H9 (cell line): ENCODE results near the gene HMCN1. TPM values are rescaled to one million over a fixed set of nuclear protein-coding genes. Genes with fewer than 3 reads are reported as not detected.

ENCODE experiments used
- DNase-seq: peaks from one replicate; pipeline ENCODE4 v3.0.0-alpha.2; 2017
- H2AFZ ChIP-seq: one replicate; pipeline ENCODE4 v1.6.1; 2013; ENCODE audit warnings: mild to moderate bottlenecking, low read length, control low read depth, moderate library complexity
- H2AK5ac ChIP-seq: 2 replicates; pipeline ENCODE4 v1.6.1; 2013; ENCODE audit warnings: low read length, control low read depth, mixed read lengths; ENCODE audit not compliant: insufficient read length
- H2BK120ac ChIP-seq: one replicate; pipeline ENCODE4 v1.6.1; 2013; ENCODE audit warnings: low read depth, mild to moderate bottlenecking, low read length, control low read depth, inconsistent platforms; ENCODE audit not compliant: poor library complexity, severe bottlenecking
- H2BK12ac ChIP-seq: 2 replicates; pipeline ENCODE4 v1.6.1; 2013; ENCODE audit warnings: low read length, control low read depth, mixed read lengths, low read depth; ENCODE audit not compliant: insufficient read length
- H2BK15ac ChIP-seq: 2 replicates; pipeline ENCODE4 v1.6.1; 2013; ENCODE audit warnings: low read depth, low read length, control low read depth
- H2BK20ac ChIP-seq: one replicate; pipeline ENCODE4 v1.6.1; 2013; ENCODE audit warnings: low read depth, mild to moderate bottlenecking, low read length, control low read depth, inconsistent platforms; ENCODE audit not compliant: poor library complexity, severe bottlenecking
- H2BK5ac ChIP-seq: 2 replicates; pipeline ENCODE4 v1.6.1; 2013; ENCODE audit warnings: low read length, control low read depth, mixed read lengths; ENCODE audit not compliant: insufficient read length
- H3K14ac ChIP-seq: 2 replicates; pipeline ENCODE4 v1.6.1; 2013; ENCODE audit warnings: low read length, control low read depth; ENCODE audit not compliant: insufficient read depth
- H3K18ac ChIP-seq: 2 replicates; pipeline ENCODE4 v1.6.1; 2013; ENCODE audit warnings: low read depth, mild to moderate bottlenecking, mixed read lengths, low read length, control low read depth; ENCODE audit not compliant: insufficient read length
- H3K23ac ChIP-seq: 2 replicates; pipeline ENCODE4 v1.6.1; 2013; ENCODE audit warnings: low read length, control low read depth, mixed read lengths, low read depth; ENCODE audit not compliant: insufficient read length
- H3K23me2 ChIP-seq: 2 replicates; pipeline ENCODE4 v1.6.1; 2013; ENCODE audit warnings: low read depth, mild to moderate bottlenecking, mixed read lengths, low read length, control low read depth; ENCODE audit not compliant: insufficient read length, poor library complexity, severe bottlenecking
- H3K27ac ChIP-seq: 2 replicates; pipeline ENCODE4 v1.5.1; 2013; ENCODE audit warnings: low read length, control low read depth, mixed read lengths, low read depth; ENCODE audit not compliant: insufficient read length
- H3K27me3 ChIP-seq: 2 replicates; pipeline ENCODE4 v1.6.1; 2013; ENCODE audit warnings: low read length, control low read depth, inconsistent platforms; ENCODE audit not compliant: insufficient read depth
- H3K4ac ChIP-seq: 2 replicates; pipeline ENCODE4 v1.6.1; 2013; ENCODE audit warnings: low read depth, mild to moderate bottlenecking, control low read depth, inconsistent platforms, low read length, moderate library complexity
- H3K4me1 ChIP-seq: 2 replicates; pipeline ENCODE4 v1.6.1; 2013; ENCODE audit warnings: low read length, control low read depth, inconsistent platforms; ENCODE audit not compliant: insufficient read depth
- H3K4me2 ChIP-seq: 2 replicates; pipeline ENCODE4 v1.6.1; 2013; ENCODE audit warnings: low read length, control low read depth, mixed read lengths; ENCODE audit not compliant: insufficient read length, insufficient read depth
- H3K56ac ChIP-seq: 2 replicates; pipeline ENCODE4 v1.6.1; 2013; ENCODE audit warnings: low read depth, mild to moderate bottlenecking, mixed read lengths, low read length, control low read depth; ENCODE audit not compliant: insufficient read length
- H3K79me1 ChIP-seq: 2 replicates; pipeline ENCODE4 v1.6.1; 2013; ENCODE audit warnings: low read depth, mild to moderate bottlenecking, moderate library complexity, low read length, control low read depth, inconsistent platforms; ENCODE audit not compliant: insufficient read depth, poor library complexity, severe bottlenecking
- H3K79me2 ChIP-seq: 2 replicates; pipeline ENCODE4 v1.6.1; 2013; ENCODE audit warnings: low read length, control low read depth, inconsistent platforms; ENCODE audit not compliant: insufficient read depth
- H3K9ac ChIP-seq: 2 replicates; pipeline ENCODE4 v1.6.1; 2013; ENCODE audit warnings: low read length, control low read depth, mixed read lengths; ENCODE audit not compliant: insufficient read length; ENCODE audit errors: extremely low read depth
- H3K9me3 ChIP-seq: one replicate; pipeline ENCODE4 v1.6.1; 2013; ENCODE audit warnings: low read depth, low read length, inconsistent platforms; ENCODE audit not compliant: control insufficient read depth
- H3T11ph ChIP-seq: one replicate; pipeline ENCODE4 v1.6.1; 2013; ENCODE audit warnings: mild to moderate bottlenecking, low read length, control low read depth, inconsistent platforms
- H4K20me1 ChIP-seq: one replicate; pipeline ENCODE4 v1.6.1; 2013; ENCODE audit not compliant: control insufficient read depth, insufficient read length, insufficient read depth
- H4K5ac ChIP-seq: 2 replicates; pipeline ENCODE4 v1.6.1; 2013; ENCODE audit warnings: low read depth, mild to moderate bottlenecking, mixed read lengths, low read length, control low read depth; ENCODE audit not compliant: insufficient read length
- H4K8ac ChIP-seq: replicated peaks from 2 replicates; pipeline ENCODE4 v1.6.1; 2013; ENCODE audit warnings: low read length, control low read depth, mixed read lengths, low read depth; ENCODE audit not compliant: insufficient read length
- H4K91ac ChIP-seq: 2 replicates; pipeline ENCODE4 v1.6.1; 2013; ENCODE audit warnings: low read depth, mild to moderate bottlenecking, moderate library complexity, mixed read lengths, low read length, control low read depth; ENCODE audit not compliant: insufficient read length
- H3K27ac Mint-ChIP-seq, 3 experiments: 2 replicates in 2 of 3; 3 replicates in 1 of 3; pipeline ENCODE4 v1.8.0; 2020 to 2021; ENCODE audit warnings: mixed read lengths in 3 of 3, mild to moderate bottlenecking in 1 of 3, moderate library complexity in 1 of 3
- H3K27me3 Mint-ChIP-seq: 2 replicates; pipeline ENCODE4 v1.8.0; 2021; ENCODE audit warnings: low read depth, mild to moderate bottlenecking, moderate library complexity, mixed read lengths
- H3K36me3 Mint-ChIP-seq, 3 experiments: 2 replicates in 2 of 3; 3 replicates in 1 of 3; pipeline ENCODE4 v1.8.0; 2020 to 2021; ENCODE audit warnings: low read depth in 3 of 3, mixed read lengths in 3 of 3; ENCODE audit not compliant: insufficient read depth in 1 of 3
- H3K4me1 Mint-ChIP-seq, 2 experiments: 2 replicates each; pipeline ENCODE4 v1.8.0; 2020; ENCODE audit warnings: mixed read lengths in 2 of 2
- H3K4me3 Mint-ChIP-seq, 2 experiments: 2 replicates in 1 of 2; 3 replicates in 1 of 2; pipeline ENCODE4 v1.8.0; 2020 to 2021; ENCODE audit warnings: mild to moderate bottlenecking in 2 of 2, mixed read lengths in 2 of 2, moderate library complexity in 1 of 2
- H3K9me3 Mint-ChIP-seq, 2 experiments: 2 replicates in 1 of 2; 3 replicates in 1 of 2; pipeline ENCODE4 v1.8.0; 2020; ENCODE audit warnings: mild to moderate bottlenecking in 2 of 2, mixed read lengths in 2 of 2, moderate library complexity in 1 of 2
- CTCF ChIP-seq: fragments of 200-600 bp; sonication (generic); conservative IDR thresholded peaks from 3 replicates; pipeline ENCODE4 v1.8.0; 2021; ENCODE audit warnings: antibody characterized with exemption, mild to moderate bottlenecking
- WGBS: extraction: QIAGEN DNeasy Blood & Tissue Kit; methylation state at CpG from one replicate; pipeline ENCODE4 v1.1.7; 2013; ENCODE audit warnings: missing lambda C conversion rate, low lambda C conversion rate, mixed read lengths; ENCODE audit not compliant: insufficient read length; ENCODE audit errors: extremely low coverage; 5-methylcytosine and 5-hydroxymethylcytosine counted together
- total RNA-seq: library from RNA; stranded (reverse); gene quantifications from 2 replicates; pipeline ENCODE4 v1.2.1, GENCODE V29; 2021

HMCN1 gene
- total RNA-seq, 1 experiment from 2014 or later, result 3.3 TPM

GRCh38 chr1:186191511-186191910, 457.3 kb downstream of the HMCN1 start:
- H3K36me3 Mint-ChIP-seq, result no peaks in the 10 kb centered on the region
- no CpG with 5 or more reads among the region's 2 CpGs for WGBS
- no peaks in the 10 kb centered on the region for H3K9me3 ChIP-seq
- no peak overlapping the region for H3K27ac ChIP-seq
- H2BK5ac ChIP-seq, result no peak overlapping the region
- H3K9me3 Mint-ChIP-seq, result no peaks in the 10 kb centered on the region; a peak in 1 of 5 replicates
- no peak overlapping the region for H2AFZ ChIP-seq
- no peak for DNase-seq
- no peaks in the 10 kb centered on the region for H3K79me2 ChIP-seq
- no peak overlapping the region for H2BK12ac ChIP-seq
- H3K4me2 ChIP-seq, result no peak overlapping the region
- TF ChIP-seq CTCF, result no peak
- H3K4me1 Mint-ChIP-seq, result no peaks in the 10 kb centered on the region
- H3K27ac Mint-ChIP-seq, result no peak overlapping the region
- no peaks in the 10 kb centered on the region for H4K20me1 ChIP-seq
- H2AK5ac ChIP-seq, result no peak overlapping the region
- H3K9ac ChIP-seq, result no peak overlapping the region
- no peaks in the 10 kb centered on the region for H3K79me1 ChIP-seq
- no peak overlapping the region for H2BK15ac ChIP-seq
- H4K91ac ChIP-seq, result no peak overlapping the region
- no peak overlapping the region for H3T11ph ChIP-seq
- H3K27me3 Mint-ChIP-seq, result no peaks in the 10 kb centered on the region
- peaks cover 2% of the 10 kb centered on the region; the same call in 1 of the 2 replicates for H3K4me1 ChIP-seq
- no peak overlapping the region for H4K5ac ChIP-seq
- H3K18ac ChIP-seq, result no peak overlapping the region
- H3K4me3 Mint-ChIP-seq, result no peak overlapping the region
- H2BK120ac ChIP-seq, result no peak overlapping the region
- H3K56ac ChIP-seq, result no peak overlapping the region
- H2BK20ac ChIP-seq, result no peak overlapping the region
- H4K8ac ChIP-seq, result no peak overlapping the region
- H3K23ac ChIP-seq, result no peak overlapping the region
- no peak overlapping the region for H3K4ac ChIP-seq
- H3K14ac ChIP-seq, result no peak overlapping the region
- no peaks in the 10 kb centered on the region for H3K23me2 ChIP-seq
- H3K27me3 ChIP-seq, result no peaks in the 10 kb centered on the region
